Endothelial cell (in vitro differentiated cells): ENCODE measurements around the gene KRTAP10-5. TPM values are rescaled to one million over a fixed set of nuclear protein-coding genes. Genes with fewer than 3 reads are reported as not detected.
A peak's percentile ranks its signal among the peaks of the same experiment; 100 is the strongest.

Source experiments
- DNase-seq: peaks from one replicate; pipeline ENCODE4 v3.0.0; 2021; ENCODE audit warnings: low spot score
- H3K27ac Mint-ChIP-seq: one replicate; pipeline ENCODE4 v1.8.0; 2021; ENCODE audit warnings: mixed read lengths, inconsistent platforms; ENCODE audit not compliant: unreplicated experiment
- H3K27me3 Mint-ChIP-seq: one replicate; pipeline ENCODE4 v1.8.0; 2021; ENCODE audit warnings: mild to moderate bottlenecking, moderate library complexity, mixed read lengths, inconsistent platforms; ENCODE audit not compliant: unreplicated experiment
- H3K36me3 Mint-ChIP-seq: one replicate; pipeline ENCODE4 v1.8.0; 2021; ENCODE audit warnings: mild to moderate bottlenecking, low read depth, mixed read lengths, inconsistent platforms; ENCODE audit not compliant: unreplicated experiment
- H3K4me1 Mint-ChIP-seq: one replicate; pipeline ENCODE4 v1.8.0; 2021; ENCODE audit warnings: mild to moderate bottlenecking, mixed read lengths, inconsistent platforms; ENCODE audit not compliant: unreplicated experiment
- H3K4me3 Mint-ChIP-seq: one replicate; pipeline ENCODE4 v1.8.0; 2021; ENCODE audit warnings: mild to moderate bottlenecking, mixed read lengths, inconsistent platforms; ENCODE audit not compliant: unreplicated experiment
- H3K9me3 Mint-ChIP-seq: one replicate; pipeline ENCODE4 v1.8.0; 2021; ENCODE audit warnings: mixed read lengths, inconsistent platforms; ENCODE audit not compliant: unreplicated experiment
- total RNA-seq: library from RNA; stranded (reverse); fragmentation: NEBNext Ultra II Directional; extraction: Animal tissue kit (Norgen Biotek cat#: 25700); gene quantifications from one replicate; pipeline ENCODE4 v1.2.1, GENCODE V29; 2021; ENCODE audit not compliant: unreplicated experiment
- TF ChIP-seq, protein P1 (sequence below): fragments of 200-600 bp; sonication (generic); IDR thresholded peaks from one replicate; pipeline ENCODE4 v1.5.0; 2021; ENCODE audit warnings: antibody characterized with exemption; ENCODE audit not compliant: unreplicated experiment

KRTAP10-5 gene
- total RNA-seq, 1 donor from 2014 or later, result not detected

GRCh38 chr21:44549525-44550211, 30.7 kb downstream of the KRTAP10-5 start:
- no peak for DNase-seq
- H3K27me3 Mint-ChIP-seq, result peaks cover 2% of the 10 kb centered on the region
- H3K4me3 Mint-ChIP-seq, result no peak overlapping the region
- H3K27ac Mint-ChIP-seq, result peak overlapping the region; percentile 36
- H3K4me1 Mint-ChIP-seq, result peaks cover 18% of the 10 kb centered on the region
- TF ChIP-seq, protein P1, sequence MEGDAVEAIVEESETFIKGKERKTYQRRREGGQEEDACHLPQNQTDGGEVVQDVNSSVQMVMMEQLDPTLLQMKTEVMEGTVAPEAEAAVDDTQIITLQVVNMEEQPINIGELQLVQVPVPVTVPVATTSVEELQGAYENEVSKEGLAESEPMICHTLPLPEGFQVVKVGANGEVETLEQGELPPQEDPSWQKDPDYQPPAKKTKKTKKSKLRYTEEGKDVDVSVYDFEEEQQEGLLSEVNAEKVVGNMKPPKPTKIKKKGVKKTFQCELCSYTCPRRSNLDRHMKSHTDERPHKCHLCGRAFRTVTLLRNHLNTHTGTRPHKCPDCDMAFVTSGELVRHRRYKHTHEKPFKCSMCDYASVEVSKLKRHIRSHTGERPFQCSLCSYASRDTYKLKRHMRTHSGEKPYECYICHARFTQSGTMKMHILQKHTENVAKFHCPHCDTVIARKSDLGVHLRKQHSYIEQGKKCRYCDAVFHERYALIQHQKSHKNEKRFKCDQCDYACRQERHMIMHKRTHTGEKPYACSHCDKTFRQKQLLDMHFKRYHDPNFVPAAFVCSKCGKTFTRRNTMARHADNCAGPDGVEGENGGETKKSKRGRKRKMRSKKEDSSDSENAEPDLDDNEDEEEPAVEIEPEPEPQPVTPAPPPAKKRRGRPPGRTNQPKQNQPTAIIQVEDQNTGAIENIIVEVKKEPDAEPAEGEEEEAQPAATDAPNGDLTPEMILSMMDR, result no peak
- H3K36me3 Mint-ChIP-seq, result peaks cover 10% of the 10 kb centered on the region
- H3K9me3 Mint-ChIP-seq, result no peaks in the 10 kb centered on the region

- Mint-ChIP-seq H3K4me1 (peaks cover 18% of the 10 kb centered on the region), H3K9me3 (no peaks in the 10 kb centered on the region), H3K4me3 (no peak overlapping the region), H3K27me3 (peaks cover 2% of the 10 kb centered on the region), H3K36me3 (peaks cover 10% of the 10 kb centered on the region), H3K27ac (peak overlapping the region; percentile 0)
- DNase-seq, result no peak
- TF ChIP-seq, protein P1, result no peak
Measured at GRCh38 chr21:44548922-44549321, 31.5 kb downstream of the KRTAP10-5 start.

DNA sequence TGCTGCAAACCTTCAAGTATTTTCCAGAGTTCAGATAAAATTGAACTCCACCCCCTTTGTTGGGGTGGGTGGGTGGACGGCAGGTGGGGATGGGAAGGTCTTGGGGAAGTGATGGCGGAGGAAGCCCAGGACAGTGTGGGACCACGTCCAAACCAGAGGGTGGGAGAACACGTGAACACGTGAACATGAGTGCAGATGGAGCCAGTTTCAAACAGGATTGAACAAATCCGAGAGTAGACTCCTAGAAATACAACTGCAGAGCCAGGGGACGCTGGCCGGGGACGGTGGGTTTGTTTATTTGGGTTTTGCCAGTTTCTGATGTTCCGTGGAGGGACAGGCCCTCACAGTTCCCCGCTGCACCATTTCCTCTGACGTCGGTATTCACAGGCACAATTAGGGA, 32.0 kb downstream of the KRTAP10-5 start:
- Mint-ChIP-seq H3K27ac (no peak overlapping the region), H3K9me3 (no peaks in the 10 kb centered on the region)
- DNase-seq, result no peak

GRCh38 chr21:44547656-44548331, 32.6 kb downstream of the KRTAP10-5 start:
- Mint-ChIP-seq H3K27me3 (peaks cover 2% of the 10 kb centered on the region), H3K27ac (no peak overlapping the region), H3K4me3 (no peak overlapping the region), H3K36me3 (peaks cover 10% of the 10 kb centered on the region), H3K9me3 (no peaks in the 10 kb centered on the region), H3K4me1 (peaks cover 18% of the 10 kb centered on the region)
- no peak for DNase-seq
- TF ChIP-seq, protein P1, result no peak

More for the DNA sequence above, 32.0 kb downstream of the KRTAP10-5 start:
- H3K36me3 Mint-ChIP-seq, result peaks cover 10% of the 10 kb centered on the region
- TF ChIP-seq, protein P1, result no peak
- H3K27me3 Mint-ChIP-seq, result peaks cover 2% of the 10 kb centered on the region
- H3K4me3 Mint-ChIP-seq, result no peak overlapping the region
- peaks cover 18% of the 10 kb centered on the region for H3K4me1 Mint-ChIP-seq

- H3K36me3 Mint-ChIP-seq, result peaks cover 14% of the 10 kb centered on the region
- H3K4me3 Mint-ChIP-seq, result no peak overlapping the region
- peaks cover 18% of the 10 kb centered on the region for H3K4me1 Mint-ChIP-seq
- no peaks in the 10 kb centered on the region for H3K9me3 Mint-ChIP-seq
- H3K27me3 Mint-ChIP-seq, result peaks cover 4% of the 10 kb centered on the region
- DNase-seq, result no peak
- no peak overlapping the region for H3K27ac Mint-ChIP-seq
- TF ChIP-seq, protein P1, result no peak
Measured at GRCh38 chr21:44544566-44544965, 35.8 kb downstream of the KRTAP10-5 start.
